ENCODE measurements around the gene CDH4.

DNA sequence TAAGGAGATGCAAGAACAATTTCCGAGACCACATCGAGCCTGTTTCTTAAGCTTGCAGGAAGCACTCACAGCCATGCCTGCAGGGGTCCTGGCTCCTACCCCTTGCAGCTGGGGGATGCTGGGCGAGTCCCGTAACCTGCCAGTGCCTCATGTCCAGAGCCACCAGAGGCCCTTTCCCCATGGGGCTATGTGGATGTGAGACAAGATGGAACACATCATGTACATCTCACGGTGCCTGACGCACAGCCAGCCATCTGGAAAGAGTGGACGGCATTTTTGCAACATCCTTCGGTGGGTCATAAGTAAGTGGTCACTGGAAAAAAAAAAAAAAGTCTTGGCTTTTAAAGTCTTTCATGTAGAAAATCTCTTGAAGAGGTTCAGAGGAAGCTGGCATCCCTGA, 72.8 kb downstream of the CDH4 start:
- TF ChIP-seq, protein P1, sequence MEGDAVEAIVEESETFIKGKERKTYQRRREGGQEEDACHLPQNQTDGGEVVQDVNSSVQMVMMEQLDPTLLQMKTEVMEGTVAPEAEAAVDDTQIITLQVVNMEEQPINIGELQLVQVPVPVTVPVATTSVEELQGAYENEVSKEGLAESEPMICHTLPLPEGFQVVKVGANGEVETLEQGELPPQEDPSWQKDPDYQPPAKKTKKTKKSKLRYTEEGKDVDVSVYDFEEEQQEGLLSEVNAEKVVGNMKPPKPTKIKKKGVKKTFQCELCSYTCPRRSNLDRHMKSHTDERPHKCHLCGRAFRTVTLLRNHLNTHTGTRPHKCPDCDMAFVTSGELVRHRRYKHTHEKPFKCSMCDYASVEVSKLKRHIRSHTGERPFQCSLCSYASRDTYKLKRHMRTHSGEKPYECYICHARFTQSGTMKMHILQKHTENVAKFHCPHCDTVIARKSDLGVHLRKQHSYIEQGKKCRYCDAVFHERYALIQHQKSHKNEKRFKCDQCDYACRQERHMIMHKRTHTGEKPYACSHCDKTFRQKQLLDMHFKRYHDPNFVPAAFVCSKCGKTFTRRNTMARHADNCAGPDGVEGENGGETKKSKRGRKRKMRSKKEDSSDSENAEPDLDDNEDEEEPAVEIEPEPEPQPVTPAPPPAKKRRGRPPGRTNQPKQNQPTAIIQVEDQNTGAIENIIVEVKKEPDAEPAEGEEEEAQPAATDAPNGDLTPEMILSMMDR (IDR thresholded peaks at IDR 0.05), result no peak
- TF ChIP-seq POLR2A (IDR thresholded peaks at IDR 0.05), result no peak
